ENCODE results near the gene GMNC. TPM values are rescaled to one million over a fixed set of nuclear protein-coding genes. Genes with fewer than 3 reads are reported as not detected.

Gene GMNC
- total and polyA plus RNA-seq, 10 of the 15 experiments (the other 5 are each of a cell fraction or from before 2014, with no cell fraction given), result not detected

GRCh38 chr3:190870127-190870526, 7.6 kb upstream of the GMNC start (continued):
- TF ChIP-seq MLLT1 (IDR thresholded peaks at IDR 0.05) (no peak), BCL3 (IDR thresholded peaks at IDR 0.05; ENCODE audit: borderline replicate concordance, insufficient read depth, low read depth, low read length, poor library complexity, severe bottlenecking) (no peak), HDAC6 (IDR thresholded peaks at IDR 0.05; ENCODE audit: unreplicated experiment) (no peak), ATF7 (IDR thresholded peaks at IDR 0.05; ENCODE audit: low read depth) (no peak), USF1 (IDR thresholded peaks at IDR 0.05; ENCODE audit: borderline replicate concordance, extremely low read length, insufficient read depth, low read depth, low read length) (no peak), IKZF2 (IDR thresholded peaks at IDR 0.05) (no peak), SIX5 (IDR thresholded peaks at IDR 0.05; ENCODE audit: low read depth, low read length, severe bottlenecking) (no peak), EED (IDR thresholded peaks at IDR 0.05; ENCODE audit: low read depth) (no peak), JUND (IDR thresholded peaks at IDR 0.05; ENCODE audit: low read depth, low read length) (no peak), KDM1A (IDR thresholded peaks at IDR 0.05; ENCODE audit: borderline replicate concordance) (no peak), CTCF (IDR thresholded peaks at IDR 0.05 in 2 of 3, conservative IDR thresholded peaks at IDR 0.05 in 1 of 3; ENCODE audit: control insufficient read depth in 2 of 3, extremely low read depth in 1 of 3, insufficient read depth in 1 of 3, low read depth in 3 of 3, low read length in 3 of 3) (no peak), ZBTB40 (IDR thresholded peaks at IDR 0.05; ENCODE audit: borderline replicate concordance) (no peak)

Data from GM12878 (cell line).